GM23338 (cell line): ENCODE measurements around the gene PCSK7. TPM values are rescaled to one million over a fixed set of nuclear protein-coding genes. Genes with fewer than 3 reads are reported as not detected.

Experiments used
- ATAC-seq: fragments of 200-7000 bp; cut with Tn5 transposase; 3 replicates; pipeline ENCODE4 v1.9.1; 2020
- DNase-seq: peaks from one replicate; pipeline ENCODE4 v3.0.0-alpha.2; 2015; ENCODE audit warnings: low spot score
- H2AFZ ChIP-seq: fragments of 200-600 bp; sonication (generic); 2 replicates; pipeline ENCODE4 v1.8.0; 2016; ENCODE audit warnings: antibody characterized with exemption, mild to moderate bottlenecking, moderate library complexity
- H3F3A ChIP-seq: fragments of 200-600 bp; sonication (generic); replicated peaks from 2 replicates; pipeline ENCODE4 v1.8.0; 2017; ENCODE audit warnings: antibody characterized with exemption, mixed run types, low read depth
- H3K27ac ChIP-seq: fragments of 200-600 bp; sonication (generic); 2 replicates; pipeline ENCODE4 v1.6.1; 2016; ENCODE audit warnings: low read depth
- H3K27me3 ChIP-seq: fragments of 200-600 bp; sonication (generic); 2 replicates; pipeline ENCODE4 v1.8.0; 2016; ENCODE audit warnings: mild to moderate bottlenecking, mixed run types, moderate library complexity; ENCODE audit not compliant: insufficient read depth
- H3K36me3 ChIP-seq: fragments of 200-600 bp; sonication (generic); 2 replicates; pipeline ENCODE4 v1.8.0; 2016; ENCODE audit warnings: mild to moderate bottlenecking; ENCODE audit not compliant: insufficient read depth
- H3K4me1 ChIP-seq: fragments of 200-600 bp; sonication (generic); 2 replicates; pipeline ENCODE4 v1.8.0; 2016; ENCODE audit warnings: mild to moderate bottlenecking, moderate library complexity; ENCODE audit not compliant: insufficient read depth
- H3K4me2 ChIP-seq: fragments of 200-600 bp; sonication (generic); 2 replicates; pipeline ENCODE4 v1.7.1; 2017; ENCODE audit warnings: mixed run types
- H3K4me3 ChIP-seq: fragments of 200-600 bp; sonication (generic); 2 replicates; pipeline ENCODE4 v1.6.1; 2016; ENCODE audit warnings: mixed run types
- H3K79me2 ChIP-seq: fragments of 200-600 bp; sonication (generic); replicated peaks from 2 replicates; pipeline ENCODE4 v1.8.0; 2017; ENCODE audit warnings: mild to moderate bottlenecking; ENCODE audit not compliant: insufficient read depth
- H3K9me2 ChIP-seq: fragments of 200-600 bp; sonication (generic); 2 replicates; pipeline ENCODE4 v1.8.0; 2017; ENCODE audit not compliant: insufficient read depth
- H4K20me1 ChIP-seq: fragments of 200-600 bp; sonication (generic); replicated peaks from 2 replicates; pipeline ENCODE4 v1.8.0; 2017; ENCODE audit warnings: mild to moderate bottlenecking; ENCODE audit not compliant: insufficient read depth
- H3K27ac Mint-ChIP-seq: 2 replicates; pipeline ENCODE4 v1.8.0; 2020; ENCODE audit warnings: inconsistent platforms, mild to moderate bottlenecking, moderate library complexity, mixed read lengths
- H3K27me3 Mint-ChIP-seq: 3 replicates; pipeline ENCODE4 v1.8.0; 2022; ENCODE audit warnings: low read depth, mild to moderate bottlenecking, moderate library complexity, mixed read lengths, inconsistent platforms; ENCODE audit not compliant: insufficient read depth, poor library complexity
- H3K36me3 Mint-ChIP-seq: 3 replicates; pipeline ENCODE4 v1.8.0; 2021; ENCODE audit warnings: low read depth, mild to moderate bottlenecking, inconsistent platforms, moderate library complexity, mixed read lengths
- H3K4me1 Mint-ChIP-seq: 3 replicates; pipeline ENCODE4 v1.8.0; 2020; ENCODE audit warnings: mild to moderate bottlenecking, inconsistent platforms, mixed read lengths
- H3K4me3 Mint-ChIP-seq: 3 replicates; pipeline ENCODE4 v1.8.0; 2021; ENCODE audit warnings: moderate library complexity, mild to moderate bottlenecking, inconsistent platforms, mixed read lengths
- H3K9me3 Mint-ChIP-seq: 3 replicates; pipeline ENCODE4 v1.8.0; 2020; ENCODE audit warnings: moderate library complexity, mild to moderate bottlenecking, inconsistent platforms, mixed read lengths
- EZH2 ChIP-seq: fragments of 200-600 bp; sonication (generic); IDR thresholded peaks from one replicate; pipeline ENCODE4 v1.8.0; 2017; ENCODE audit warnings: antibody characterized with exemption, mild to moderate bottlenecking, low read depth; ENCODE audit not compliant: unreplicated experiment
- JUNB ChIP-seq: IDR thresholded peaks from one replicate; pipeline ENCODE4 v1.6.1; 2016; ENCODE audit warnings: antibody characterized with exemption; ENCODE audit not compliant: unreplicated experiment
- NANOG ChIP-seq: IDR thresholded peaks from 2 replicates; pipeline ENCODE4 v1.6.1; 2016; ENCODE audit warnings: antibody characterized with exemption, borderline replicate concordance
- POLR2AphosphoS5 ChIP-seq: IDR thresholded peaks from 2 replicates; pipeline ENCODE4 v1.6.1; 2016; ENCODE audit warnings: antibody characterized with exemption, low read depth
- REST ChIP-seq: IDR thresholded peaks from one replicate; pipeline ENCODE4 v1.6.1; 2018; ENCODE audit warnings: antibody characterized with exemption; ENCODE audit not compliant: unreplicated experiment
- ZNF114 ChIP-seq: fragments of 250-450 bp; sonication (Bioruptor Pico); IDR thresholded peaks from 2 replicates; pipeline ENCODE4 v1.5.0; 2020; ENCODE audit warnings: mild to moderate bottlenecking, moderate library complexity
- ZNF331 ChIP-seq: fragments of 250-450 bp; sonication (Bioruptor Pico); IDR thresholded peaks from 2 replicates; pipeline ENCODE4 v1.5.0; 2020; ENCODE audit warnings: low read depth, mild to moderate bottlenecking, moderate library complexity
- polyA plus RNA-seq: library from polyadenylated mRNA; unstranded; fragments of >200 nt; fragmentation: Nextera tagmentation; extraction: Ambion mirVana; gene quantifications from 2 replicates; pipeline ENCODE4 v1.2.1, GENCODE V29; 2016
- total RNA-seq: library from RNA; depleted of rRNA; stranded (reverse); fragments of >200 nt; shearing (Covaris generic); gene quantifications from 2 replicates; pipeline ENCODE4 v1.2.3, GENCODE V29; 2014

Gene PCSK7
- total and polyA plus RNA-seq, 2 experiments from 2014 or later = 12.4 to 46.4 TPM

DNA sequence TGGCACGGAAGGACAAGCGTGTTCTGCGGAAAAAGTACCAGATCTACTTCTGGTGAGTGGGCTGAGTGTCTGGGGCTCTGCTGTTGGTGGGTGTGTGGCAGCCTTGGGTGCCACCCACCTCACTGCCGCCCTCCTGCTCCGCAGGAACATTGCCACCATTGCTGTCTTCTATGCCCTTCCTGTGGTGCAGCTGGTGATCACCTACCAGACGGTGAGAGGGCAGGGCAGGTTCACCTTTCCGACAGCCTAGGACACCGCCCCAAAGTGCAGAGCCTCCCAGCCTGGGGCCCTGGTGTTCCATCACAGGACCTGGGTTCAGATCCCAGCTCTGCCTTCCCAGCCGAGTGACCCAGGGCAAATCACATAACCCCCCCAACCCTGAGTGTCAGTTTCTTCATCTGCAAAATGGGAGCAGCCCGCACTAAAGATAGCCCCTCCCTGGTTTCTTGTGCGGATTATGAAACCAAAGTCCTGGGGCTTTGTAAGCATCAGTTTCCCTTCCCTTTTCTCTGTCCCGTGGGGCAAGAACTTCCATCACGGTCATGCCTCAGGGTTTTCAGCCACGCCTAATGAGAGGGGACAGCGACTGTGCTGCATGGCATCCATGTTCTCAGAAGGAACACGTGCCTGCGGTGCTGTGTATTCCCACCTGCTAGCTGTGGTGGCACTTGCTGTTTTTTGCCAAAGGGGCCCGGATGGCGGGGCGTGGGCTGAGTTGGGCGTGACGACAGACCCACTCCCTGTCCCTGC is 42.5 kb downstream of the PCSK7 start:
- DNase-seq = no peak
- Mint-ChIP-seq H3K36me3 (peaks cover 4% of the 10 kb centered on the region; the same call in 2 of the 3 replicates), H3K27ac (no peak overlapping the region), H3K9me3 (no peaks in the 10 kb centered on the region), H3K4me3 (no peak overlapping the region), H3K27me3 (peaks cover 8% of the 10 kb centered on the region), H3K4me1 (no peaks in the 10 kb centered on the region; the same call in 2 of the 3 replicates)
- Histone ChIP-seq H3K4me2 (no peak overlapping the region), H3K27ac (no peak overlapping the region), H4K20me1 (no peaks in the 10 kb centered on the region), H2AFZ (no peak overlapping the region), H3K36me3 (no peaks in the 10 kb centered on the region), H3F3A (no peaks in the 10 kb centered on the region), H3K79me2 (no peaks in the 10 kb centered on the region), H3K4me1 (no peaks in the 10 kb centered on the region), H3K4me3 (no peak overlapping the region), H3K27me3 (no peaks in the 10 kb centered on the region), H3K9me2 (no peaks in the 10 kb centered on the region)
- no peak for ATAC-seq
- TF ChIP-seq ZNF114 (CRISPR knock-in tag) = no peak
- TF ChIP-seq ZNF331 (CRISPR knock-in tag) = no peak
- no peak for TF ChIP-seq NANOG
- no peak for TF ChIP-seq REST

- Histone ChIP-seq H2AFZ (no peak overlapping the region), H3K4me2 (no peak overlapping the region), H3K4me3 (no peak overlapping the region), H3K9me2 (no peaks in the 10 kb centered on the region), H3K27ac (no peak overlapping the region), H3K4me1 (no peaks in the 10 kb centered on the region), H3K36me3 (no peaks in the 10 kb centered on the region), H3K79me2 (no peaks in the 10 kb centered on the region), H4K20me1 (no peaks in the 10 kb centered on the region), H3F3A (no peaks in the 10 kb centered on the region), H3K27me3 (no peaks in the 10 kb centered on the region)
- no peak for TF ChIP-seq EZH2
- TF ChIP-seq JUNB = no peak
- TF ChIP-seq ZNF114 (CRISPR knock-in tag) = no peak
- no peak for TF ChIP-seq POLR2AphosphoS5
- peaks cover 4% of the 10 kb centered on the region; the same call in 2 of the 3 replicates for H3K36me3 Mint-ChIP-seq
- no peak for ATAC-seq
- DNase-seq = no peak
- no peak overlapping the region for H3K4me3 Mint-ChIP-seq
- no peaks in the 10 kb centered on the region for H3K9me3 Mint-ChIP-seq
- H3K4me1 Mint-ChIP-seq = no peaks in the 10 kb centered on the region; the same call in 2 of the 3 replicates
- no peak overlapping the region for H3K27ac Mint-ChIP-seq
- peaks cover 8% of the 10 kb centered on the region for H3K27me3 Mint-ChIP-seq
Observed at GRCh38 chr11:117188620-117189081, 43.2 kb downstream of the PCSK7 start.
